Activated CD8-positive, alpha-beta T cell treated with anti-CD3 and anti-CD28 coated beads for 36 hours (primary cell): ENCODE data around the gene PSME1. TPM values are rescaled to one million over a fixed set of nuclear protein-coding genes. Genes with fewer than 3 reads are reported as not detected.

ENCODE experiments used
- ATAC-seq: fragments of 200-7000 bp; cut with Tn5 transposase; one replicate; pipeline ENCODE4 v1.10.0; 2021; ENCODE audit warnings: mild to moderate bottlenecking, moderate library complexity
- CTCF ChIA-PET: fragments of 350-600 bp; sonication (Branson Sonifier 250); formaldehyde crosslinking; loops from one replicate; lab custom pipeline; 2021; ENCODE audit warnings: antibody characterized with exemption; lab: Charles Lee
- POLR2A ChIA-PET: fragments of 350-600 bp; sonication (Branson Sonifier 250); formaldehyde crosslinking; loops from one replicate; lab custom pipeline; 2021; ENCODE audit warnings: antibody characterized with exemption; lab: Charles Lee
- DNase-seq: peaks from one replicate; pipeline ENCODE4 v3.0.0-alpha.2; 2020
- H3K27ac Mint-ChIP-seq: one replicate; pipeline ENCODE4 v1.8.0; 2021; ENCODE audit warnings: mild to moderate bottlenecking, mixed read lengths
- H3K27me3 Mint-ChIP-seq: one replicate; pipeline ENCODE4 v1.8.0; 2021; ENCODE audit warnings: mixed read lengths
- H3K36me3 Mint-ChIP-seq: one replicate; pipeline ENCODE4 v1.8.0; 2021; ENCODE audit warnings: low read depth, mixed read lengths
- H3K4me1 Mint-ChIP-seq: one replicate; pipeline ENCODE4 v1.8.0; 2021; ENCODE audit warnings: low read depth, mixed read lengths
- H3K4me3 Mint-ChIP-seq: one replicate; pipeline ENCODE4 v1.8.0; 2021; ENCODE audit warnings: mild to moderate bottlenecking, moderate library complexity, mixed read lengths
- H3K9me3 Mint-ChIP-seq: one replicate; pipeline ENCODE4 v1.8.0; 2021; ENCODE audit warnings: mixed read lengths
- CTCF ChIP-seq: fragments of 200-600 bp; IDR thresholded peaks from one replicate; pipeline ENCODE4 v1.8.0; 2022; ENCODE audit warnings: antibody characterized with exemption, mild to moderate bottlenecking
- intact Hi-C: fragments of 100-400 bp; cut with micrococcal nuclease; formaldehyde crosslinking; loops from one replicate; pipeline ENCODE4 v1.10.0; 2022
- total RNA-seq, 2 experiments: library from RNA; stranded (reverse); gene quantifications; one replicate each; pipeline ENCODE4 v1.2.3, GENCODE V29; 2021

PSME1 gene
- total RNA-seq, 2 experiments from 2014 or later = 451 to 460 TPM

- Mint-ChIP-seq H3K27ac (no peak overlapping the region), H3K9me3 (no peaks in the 10 kb centered on the region), H3K4me1 (peaks cover 12% of the 10 kb centered on the region), H3K4me3 (no peak overlapping the region), H3K36me3 (peaks cover 70% of the 10 kb centered on the region), H3K27me3 (no peaks in the 10 kb centered on the region)
- POLR2A ChIA-PET = interaction anchor here (8.3 kb wide), 1 partner anchor 7 kb away, joined by 80 read pairs; no protein-coding TSS in a partner anchor
- CTCF ChIA-PET = interaction anchor here (1.8 to 10.4 kb wide), 2 partner anchors 7 to 8 kb away, joined by 6 to 218 read pairs; no protein-coding TSS in a partner anchor
- no peak for TF ChIP-seq CTCF
- ATAC-seq (no peak), DNase-seq (no peak)
- intact Hi-C loops = no loop called here
Observed at GRCh38 chr14:24098927-24099813, 36.8 kb upstream of the PSME1 start.

- ATAC-seq (no peak), DNase-seq (no peak)
- Mint-ChIP-seq H3K9me3 (no peaks in the 10 kb centered on the region), H3K4me1 (peaks cover 12% of the 10 kb centered on the region), H3K36me3 (peaks cover 72% of the 10 kb centered on the region), H3K4me3 (no peak overlapping the region), H3K27me3 (no peaks in the 10 kb centered on the region), H3K27ac (no peak overlapping the region)
- POLR2A ChIA-PET = interaction anchor here (0.6 to 1.1 kb wide), 3 partner anchors 13 to 20 kb away, joined by 4 read pairs; no protein-coding TSS in a partner anchor
- CTCF ChIA-PET = interaction anchor here (0.7 to 10.8 kb wide), 4 partner anchors 6 to 43 kb away, joined by 4 to 218 read pairs (median 6); partner anchors contain the start of gene PCK2
- intact Hi-C loops = no loop called here
- TF ChIP-seq CTCF = no peak
Observed at GRCh38 chr14:24100197-24100981, 35.6 kb upstream of the PSME1 start.

GRCh38 chr14:24100982-24101494 is 35.0 kb upstream of the PSME1 start:
- POLR2A ChIA-PET = interaction anchor here (1.1 kb wide), 1 partner anchor 21 kb away, joined by 4 read pairs; no protein-coding TSS in a partner anchor
- Mint-ChIP-seq H3K4me1 (peaks cover 11% of the 10 kb centered on the region), H3K36me3 (peaks cover 67% of the 10 kb centered on the region), H3K27ac (no peak overlapping the region), H3K9me3 (no peaks in the 10 kb centered on the region), H3K4me3 (no peak overlapping the region), H3K27me3 (no peaks in the 10 kb centered on the region)
- DNase-seq = no peak
- ATAC-seq = no peak
- CTCF ChIA-PET = interaction anchor here (1.5 to 10.8 kb wide), 2 partner anchors 6 to 43 kb away, joined by 5 to 218 read pairs; partner anchors contain the start of gene PCK2
- intact Hi-C loops = no loop called here
- TF ChIP-seq CTCF = no peak

- ATAC-seq (no peak), DNase-seq (no peak)
- H3K27me3 Mint-ChIP-seq = no peaks in the 10 kb centered on the region
- POLR2A ChIA-PET = interaction anchor here (0.9 to 9.1 kb wide), 3 partner anchors 7 to 15 kb away, joined by 3 to 80 read pairs (median 5); partner anchors contain the start of genes DCAF11, NRL and PCK2
- TF ChIP-seq CTCF = no peak
- H3K4me3 Mint-ChIP-seq = no peak overlapping the region
- peaks cover 6% of the 10 kb centered on the region for H3K4me1 Mint-ChIP-seq
- intact Hi-C loops = no loop called here
- no peak overlapping the region for H3K27ac Mint-ChIP-seq
- H3K9me3 Mint-ChIP-seq = no peaks in the 10 kb centered on the region
- CTCF ChIA-PET = interaction anchor here (1.0 to 10.8 kb wide), 3 partner anchors 8 to 44 kb away, joined by 3 to 218 read pairs (median 9); partner anchors contain the start of genes DCAF11, NRL and PCK2
- H3K36me3 Mint-ChIP-seq = peaks cover 58% of the 10 kb centered on the region
Observed at GRCh38 chr14:24102357-24103048, 33.5 kb upstream of the PSME1 start.
